Activated T-cell treated with anti-CD3 and anti-CD28 coated beads, Interleukin-2, amount 50 U/mL, for 48 hours (primary cell): ENCODE data around the gene CYP3A7.
A peak's percentile ranks its signal among the peaks of the same experiment; 100 is the strongest.
"Not testable (repeated sequence)": the region's sequence is repeated elsewhere in the genome, so short reads cannot be mapped to it uniquely, and the experiment has no call there.

Experiments used
- DNase-seq, 2 experiments: peaks; one replicate each; pipeline ENCODE4 v3.0.0-alpha.2; 2020

CYP3A7 gene

GRCh38 chr7:99734987-99735386, at the start of gene CYP3A7:
CYP3A7 (minus strand) TSS chr7:99735196; CDS start chr7:99735093, 103 bp downstream.
- no peak for DNase-seq

DNA sequence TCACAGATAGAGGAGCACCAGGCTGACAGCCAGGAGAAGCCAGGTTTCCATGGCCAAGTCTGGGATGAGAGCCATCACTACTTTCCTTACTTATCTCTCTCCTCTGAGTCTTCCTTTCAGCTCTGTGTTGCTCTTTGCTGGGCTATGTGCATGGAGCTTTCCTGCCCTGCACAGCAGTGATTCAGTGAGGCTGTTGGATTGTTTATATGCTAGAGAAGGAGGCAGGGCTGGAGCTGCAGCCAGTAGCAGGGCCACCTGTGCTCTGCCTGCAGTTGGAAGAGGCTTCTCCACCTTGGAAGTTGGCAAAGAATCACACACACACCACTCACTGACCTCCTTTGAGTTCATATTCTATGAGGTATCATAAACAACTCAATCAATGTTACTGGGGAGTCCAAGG, 49.0 kb upstream of the CYP3A7 start, which contains the start of gene CYP3A4:
CYP3A4 (minus strand) TSS at position 178 of the 400 bp plus-strand sequence; CDS start at position 75, 103 bp downstream.
- DNase-seq = no peak

- DNase-seq = no peak
These were observed 47.3 kb upstream of the CYP3A7 start for GRCh38 chr7:99782012-99782953.

- DNase-seq = no peak
These were observed 45.6 kb upstream of the CYP3A7 start for GRCh38 chr7:99780588-99780987.

GRCh38 chr7:99779949-99780348, 45.0 kb upstream of the CYP3A7 start:
- DNase-seq = no peak

DNA sequence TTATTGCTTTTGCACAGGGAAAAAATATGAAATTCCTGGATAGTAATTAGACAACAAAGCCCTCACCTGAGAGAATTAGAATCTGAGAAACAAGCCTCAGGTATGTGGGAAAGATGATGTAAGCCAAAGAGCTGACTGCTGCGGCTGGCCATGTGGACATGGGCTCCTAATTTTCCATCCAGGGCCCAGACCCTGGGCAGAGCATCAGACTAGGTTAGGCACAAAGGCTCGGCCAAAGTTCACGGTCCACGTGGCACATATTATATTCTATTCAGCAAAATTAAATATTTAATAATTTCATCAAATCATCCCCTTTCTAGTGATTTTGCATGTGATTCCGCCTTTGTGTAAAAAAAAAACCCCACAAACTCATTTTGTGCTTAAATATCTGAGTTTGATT, 43.9 kb upstream of the CYP3A7 start:
- no peak for DNase-seq

DNA sequence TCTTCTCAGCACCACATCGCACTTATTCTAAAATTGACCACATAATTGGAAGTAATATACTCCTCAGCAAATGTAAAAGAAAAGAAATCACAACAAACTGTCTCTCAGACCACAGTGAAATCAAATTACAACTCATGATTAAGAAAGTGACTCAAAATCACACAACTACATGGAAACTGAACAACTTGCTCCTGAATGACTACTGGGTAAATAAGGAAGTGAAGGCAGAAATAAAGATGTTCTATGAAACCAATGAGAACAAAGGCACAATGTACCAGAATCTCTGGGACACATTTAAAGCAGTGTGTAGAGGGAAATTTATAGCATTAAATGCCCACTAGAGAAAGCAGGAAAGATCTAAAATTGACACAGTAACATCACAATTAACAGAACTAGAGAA, 38.4 kb upstream of the CYP3A7 start:
- DNase-seq = not testable (repeated sequence)

DNA sequence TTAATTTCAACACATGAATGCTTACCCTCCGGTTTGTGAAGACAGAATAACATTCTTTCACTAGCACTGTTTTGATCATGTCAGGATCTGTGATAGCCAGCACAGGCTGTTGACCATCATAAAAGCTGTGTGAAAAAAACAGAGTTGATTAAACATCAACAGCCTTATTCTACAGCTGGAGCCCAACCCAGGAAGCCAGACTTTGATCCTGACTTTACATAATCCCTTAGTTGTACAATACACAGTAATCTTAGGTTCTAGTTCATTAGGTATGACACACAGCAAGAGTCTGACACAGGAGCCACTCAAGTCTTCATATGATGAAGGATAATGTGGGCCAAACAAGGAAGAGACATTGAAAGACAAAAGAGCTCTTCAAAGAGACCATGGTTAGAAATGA, 37.6 kb upstream of the CYP3A7 start:
- DNase-seq = no peak

DNA sequence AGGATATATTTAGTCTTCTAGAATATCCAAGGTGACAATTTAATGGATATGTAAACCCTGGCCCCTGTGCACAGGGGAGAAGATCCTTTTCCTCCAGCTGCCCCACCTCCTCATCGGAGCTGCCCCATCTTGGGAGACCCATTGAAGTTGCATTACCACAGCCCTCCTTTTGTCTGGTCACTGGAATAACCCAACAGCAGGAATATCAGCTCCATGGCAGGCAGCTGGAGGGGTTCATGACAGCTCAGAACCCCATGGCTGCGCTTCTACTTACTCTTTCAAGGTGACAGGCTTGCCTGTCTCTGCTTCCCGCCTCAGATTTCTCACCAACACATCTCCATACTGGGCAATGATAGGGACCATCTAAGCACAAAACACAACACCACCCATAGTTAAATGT, 34.5 kb upstream of the CYP3A7 start:
- not testable (repeated sequence) for DNase-seq

DNA sequence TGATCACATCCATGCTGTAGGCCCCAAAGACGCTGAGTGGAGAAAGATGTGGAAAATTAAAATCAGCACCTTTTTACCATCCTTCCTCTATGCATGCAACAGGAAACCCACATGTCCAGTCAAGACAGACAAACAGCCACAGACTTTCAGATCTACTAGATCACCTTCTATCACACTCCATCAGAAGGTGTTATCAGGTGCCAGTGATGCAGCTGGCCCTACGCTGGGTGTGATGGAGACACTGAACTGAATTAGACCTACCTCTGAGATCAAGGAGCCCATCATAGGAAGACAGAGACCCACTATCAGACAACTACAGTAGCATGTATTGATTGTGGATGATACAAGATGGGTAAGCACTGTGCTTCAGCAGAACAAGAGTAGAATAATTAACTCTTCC, 33.5 kb upstream of the CYP3A7 start:
- no peak for DNase-seq

DNA sequence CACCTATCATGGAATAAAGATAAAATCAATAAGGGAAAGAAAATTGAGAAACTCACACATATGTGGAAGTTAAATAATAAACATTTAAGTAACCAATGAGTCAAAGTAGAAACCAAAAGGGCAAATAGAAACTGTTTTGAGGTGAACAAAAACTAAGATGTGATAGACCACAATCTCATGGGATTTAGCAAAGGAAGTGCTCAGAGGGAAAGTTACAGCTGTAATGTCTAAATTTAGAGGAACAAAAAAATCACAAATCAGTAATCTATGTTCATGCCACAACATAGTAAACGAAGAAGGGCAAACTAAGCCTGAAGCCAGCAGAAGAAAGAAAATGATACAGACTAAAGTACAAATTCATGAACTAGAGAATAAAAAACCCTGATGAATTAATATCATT, 32.7 kb upstream of the CYP3A7 start:
- no peak for DNase-seq

GRCh38 chr7:99766484-99767099, 31.6 kb upstream of the CYP3A7 start:
- DNase-seq = no peak

GRCh38 chr7:99764478-99764877, 29.5 kb upstream of the CYP3A7 start:
- no peak for DNase-seq

GRCh38 chr7:99762680-99763327, 27.8 kb upstream of the CYP3A7 start:
- DNase-seq = no peak

DNA sequence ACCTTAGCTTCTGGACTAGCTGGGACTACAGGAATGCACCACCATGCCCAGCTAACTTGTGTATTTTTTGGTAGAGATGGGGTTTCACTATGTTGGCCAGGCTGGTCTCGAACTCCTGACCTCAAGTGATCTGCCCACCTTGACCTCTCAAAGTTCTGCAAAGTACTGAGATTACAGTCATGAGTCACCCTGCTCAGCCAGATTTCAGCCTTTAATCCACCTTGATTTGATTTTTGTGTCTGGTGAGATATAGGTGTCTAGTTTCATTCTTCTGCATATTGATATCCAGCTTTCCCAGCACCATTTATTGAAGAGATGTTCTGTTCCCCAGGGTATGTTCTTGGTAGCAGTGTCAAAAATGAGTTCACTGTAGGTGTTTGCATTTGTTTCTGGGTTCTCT, 20.1 kb upstream of the CYP3A7 start:
- no peak for DNase-seq

DNA sequence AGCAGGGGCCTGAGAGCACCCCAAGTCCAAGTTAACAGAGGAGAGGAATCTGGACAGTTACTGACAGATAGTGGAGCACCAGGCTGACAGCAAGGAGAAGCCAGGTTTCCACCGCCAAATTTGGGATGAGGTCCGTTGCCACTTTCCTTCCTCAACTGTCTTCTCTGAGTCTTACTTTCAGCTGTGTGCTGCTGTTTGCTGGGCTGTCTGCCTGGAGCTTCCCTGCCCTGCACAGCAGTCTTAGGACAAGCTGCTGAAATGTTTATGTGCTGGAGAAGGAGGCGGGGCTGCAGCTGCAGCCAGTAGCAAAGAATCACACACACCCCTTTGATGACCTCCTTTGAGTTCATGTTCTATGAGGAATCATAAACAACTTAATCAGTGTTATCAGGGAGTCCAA, 17.4 kb upstream of the CYP3A7 start:
- no peak for DNase-seq

- DNase-seq = not testable (repeated sequence)
These were observed 16.5 kb upstream of the CYP3A7 start for GRCh38 chr7:99751322-99752052.

DNA sequence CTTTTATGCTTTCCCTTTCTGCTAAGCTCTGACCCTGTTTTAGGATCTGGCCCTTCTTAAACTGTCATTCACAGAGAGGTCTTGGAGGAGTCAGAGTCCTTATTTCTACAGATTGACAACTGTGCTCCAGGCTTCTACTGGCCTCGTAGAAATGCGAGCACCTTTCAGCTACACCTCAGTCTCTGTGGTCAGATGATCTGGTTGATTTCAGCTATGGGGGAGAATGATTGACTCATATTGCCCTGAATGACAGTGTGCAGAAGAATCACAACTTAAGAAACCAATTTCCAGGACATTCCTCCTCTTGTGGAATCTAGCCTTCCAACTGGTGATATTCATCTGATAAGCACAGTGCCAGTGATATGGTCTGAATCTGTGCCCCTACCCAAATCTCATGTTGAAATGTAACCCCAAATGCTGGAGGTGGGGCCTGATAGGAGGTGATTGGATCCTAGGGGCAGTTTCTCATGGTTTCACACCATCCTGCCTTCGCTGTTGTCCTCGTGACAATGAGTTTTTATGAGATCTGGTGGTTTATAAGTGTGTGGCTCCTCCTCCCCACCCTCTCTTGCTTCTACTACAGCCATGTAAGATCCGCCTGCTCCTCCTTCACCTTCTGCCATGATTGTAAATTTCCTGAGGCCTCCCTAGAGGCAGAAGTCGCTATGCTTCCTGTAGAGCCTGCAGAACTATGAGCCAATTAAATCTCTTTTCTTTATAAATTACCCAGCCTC, 14.0 kb upstream of the CYP3A7 start:
- peak in 1 of 2 experiments; percentile 31 for DNase-seq

- DNase-seq = not testable (repeated sequence)
These were observed 11.9 kb upstream of the CYP3A7 start for GRCh38 chr7:99746915-99747314.

- DNase-seq = not testable (repeated sequence)
These were observed 10.4 kb upstream of the CYP3A7 start for GRCh38 chr7:99745395-99745794.

DNA sequence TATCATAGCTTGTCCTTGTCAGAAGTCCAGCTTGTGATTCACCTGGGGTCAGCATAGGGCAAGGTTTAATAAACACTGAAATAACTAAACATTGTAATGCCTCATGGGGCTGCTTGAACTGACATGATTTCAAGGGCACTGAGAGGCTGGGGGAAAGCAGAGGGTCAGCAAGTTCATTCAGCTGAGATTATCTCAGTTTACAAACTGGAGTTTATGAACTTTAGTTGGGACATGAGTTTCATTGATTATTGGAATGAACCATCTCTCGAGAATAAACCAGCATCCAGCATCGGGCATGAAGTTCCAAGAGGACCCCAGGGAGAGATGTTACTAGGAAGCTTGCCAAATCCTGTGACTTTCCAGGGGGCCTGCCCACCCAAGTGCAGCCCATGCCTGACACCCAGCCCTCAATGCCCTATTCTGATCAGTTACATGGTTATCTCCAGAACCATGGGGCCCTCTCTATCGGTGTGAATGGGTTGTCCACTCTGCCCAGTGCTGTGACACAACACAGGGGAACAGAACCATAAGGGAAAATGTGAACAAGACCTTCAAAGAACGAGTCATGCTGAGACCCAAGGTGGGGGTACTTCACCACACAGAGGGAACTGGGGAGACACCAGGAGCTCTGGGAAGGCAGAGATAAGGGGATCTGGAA, 7.9 kb upstream of the CYP3A7 start:
- DNase-seq = no peak

DNA sequence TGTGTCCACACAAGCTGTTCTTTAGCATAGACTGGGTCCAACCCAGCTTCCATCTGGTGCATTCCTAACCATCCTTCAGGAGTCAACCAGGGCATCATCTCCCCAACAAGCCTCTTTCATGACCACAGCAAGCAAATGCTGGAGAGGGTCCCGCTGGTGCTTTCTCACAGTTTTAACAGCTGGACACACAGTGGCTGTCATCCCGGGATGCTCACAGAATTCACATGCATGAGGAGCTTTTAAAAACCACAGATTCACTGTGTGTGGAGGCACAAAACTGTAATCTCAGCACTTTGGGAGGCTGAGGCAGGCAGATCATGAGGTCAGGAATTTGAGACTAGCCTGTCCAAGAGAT, 6.4 kb upstream of the CYP3A7 start:
- no peak for DNase-seq
